H1 (cell line): ENCODE measurements around the gene MLEC. TPM values are rescaled to one million over a fixed set of nuclear protein-coding genes. Genes with fewer than 3 reads are reported as not detected.

Experiments used
- CTCF ChIA-PET: fragments of 300-600 bp; sonication (Branson Sonifier 250); formaldehyde crosslinking; loops from one replicate; lab custom pipeline; 2021; ENCODE audit not compliant: partially characterized antibody; lab: Charles Lee
- POLR2A ChIA-PET: fragments of 300-600 bp; sonication (Branson Sonifier 250); formaldehyde crosslinking; loops from one replicate; lab custom pipeline; 2021; ENCODE audit warnings: inconsistent platforms; ENCODE audit not compliant: partially characterized antibody; lab: Charles Lee
- DNase-seq, 2 experiments: peaks; one replicate each; pipeline versions ENCODE4 v3.0.0 to v3.0.0-alpha.2; 2010 to 2022; ENCODE audit warnings: low spot score in 2 of 2, low read depth in 1 of 2, mixed read lengths in 1 of 2
- FAIRE-seq: peaks from 2 replicates; lab custom pipeline; 2011; peaks lifted over from hg19 to GRCh38; lab: Jason Lieb, UNC
- H2AFZ ChIP-seq: 2 replicates; pipeline ENCODE4 v1.8.1; 2012; ENCODE audit warnings: low read length, inconsistent platforms
- H2AK5ac ChIP-seq: 2 replicates; pipeline ENCODE4 v1.6.1; 2013; ENCODE audit warnings: low read depth, low read length
- H2BK120ac ChIP-seq: replicated peaks from 2 replicates; pipeline ENCODE3; 2013; ENCODE audit warnings: low read depth, low read length, inconsistent platforms
- H2BK12ac ChIP-seq: 2 replicates; pipeline ENCODE4 v1.6.1; 2013; ENCODE audit warnings: low read depth, low read length
- H2BK15ac ChIP-seq: 2 replicates; pipeline ENCODE4 v1.6.1; 2013; ENCODE audit warnings: low read length
- H2BK20ac ChIP-seq: 2 replicates; pipeline ENCODE4 v1.6.1; 2013; ENCODE audit warnings: low read length
- H2BK5ac ChIP-seq: 2 replicates; pipeline ENCODE4 v1.6.1; 2013; ENCODE audit warnings: low read depth, low read length
- H3K14ac ChIP-seq: 2 replicates; pipeline ENCODE4 v1.6.1; 2013; ENCODE audit warnings: inconsistent platforms; ENCODE audit not compliant: insufficient read length
- H3K18ac ChIP-seq: 2 replicates; pipeline ENCODE4 v1.6.1; 2013; ENCODE audit warnings: low read length; ENCODE audit errors: extremely low read depth
- H3K23ac ChIP-seq: 2 replicates; pipeline ENCODE4 v1.6.1; 2013; ENCODE audit warnings: inconsistent platforms; ENCODE audit not compliant: insufficient read length
- H3K23me2 ChIP-seq: 2 replicates; pipeline ENCODE4 v1.6.1; 2013; ENCODE audit warnings: low read depth, low read length
- H3K27ac ChIP-seq: 2 replicates; pipeline ENCODE4 v1.6.1; 2011; ENCODE audit warnings: low read depth, low read length, inconsistent platforms
- H3K27me3 ChIP-seq, 4 experiments: replicated peaks in 1 of 4; 1 replicate in 1 of 4; 2 replicates in 3 of 4; pipeline versions ENCODE4 v1.6.1 to v1.8.1; 2011 to 2013; ENCODE audit warnings: low read length in 3 of 4, mild to moderate bottlenecking in 3 of 4, inconsistent platforms in 2 of 4, mixed read lengths in 2 of 4, moderate library complexity in 1 of 4; ENCODE audit not compliant: control insufficient read depth in 3 of 4, insufficient read depth in 3 of 4; ENCODE audit errors: extremely low read depth in 1 of 4
- H3K36me3 ChIP-seq, 4 experiments: 2 replicates each; pipeline versions ENCODE4 v1.6.1 to v1.8.1; 2011 to 2013; ENCODE audit warnings: mild to moderate bottlenecking in 4 of 4, low read length in 3 of 4, moderate library complexity in 2 of 4, control low read depth in 1 of 4, inconsistent platforms in 1 of 4; ENCODE audit not compliant: insufficient read depth in 4 of 4, control insufficient read depth in 2 of 4
- H3K4ac ChIP-seq: replicated peaks from 2 replicates; pipeline ENCODE3; 2013; ENCODE audit warnings: low read length, low read depth, mixed read lengths, inconsistent platforms; ENCODE audit not compliant: insufficient read length
- H3K4me1 ChIP-seq, 4 experiments: replicated peaks in 1 of 4; 1 replicate in 1 of 4; 2 replicates in 3 of 4; pipeline versions ENCODE4 v1.6.1 to v1.8.1; 2011 to 2013; ENCODE audit warnings: low read length in 3 of 4, inconsistent platforms in 2 of 4, mixed read lengths in 1 of 4; ENCODE audit not compliant: insufficient read depth in 4 of 4, control insufficient read depth in 3 of 4
- H3K4me2 ChIP-seq, 2 experiments: 2 replicates each; pipeline versions ENCODE4 v1.6.1 to v1.8.1; 2011 to 2013; ENCODE audit warnings: low read depth in 2 of 2, low read length in 2 of 2, control low read depth in 1 of 2, inconsistent platforms in 1 of 2, mild to moderate bottlenecking in 1 of 2; ENCODE audit not compliant: insufficient read depth in 1 of 2
- H3K4me3 ChIP-seq, 4 experiments: fragments of 200-600, 300-600 bp in 1 of 4; sonication (generic), shearing (Covaris generic), sonication (Bioruptor Twin) in 1 of 4; 2 replicates each; pipeline versions ENCODE4 v1.5.1 to v1.8.1; 2011 to 2016; ENCODE audit warnings: low read length in 4 of 4, low read depth in 3 of 4, control low read depth in 2 of 4, inconsistent platforms in 2 of 4, mild to moderate bottlenecking in 2 of 4, mixed read lengths in 1 of 4, moderate library complexity in 1 of 4; ENCODE audit not compliant: insufficient read depth in 2 of 4; ENCODE audit errors: extremely low read depth in 1 of 4
- H3K56ac ChIP-seq: replicated peaks from 2 replicates; pipeline ENCODE3; 2013; ENCODE audit warnings: low read depth, mild to moderate bottlenecking, mixed read lengths, low read length, inconsistent platforms; ENCODE audit not compliant: insufficient read length
- H3K79me1 ChIP-seq: 2 replicates; pipeline ENCODE4 v1.6.1; 2013; ENCODE audit warnings: low read depth, low read length, control low read depth
- H3K79me2 ChIP-seq, 2 experiments: 2 replicates each; pipeline versions ENCODE4 v1.6.1 to v1.8.1; 2012 to 2013; ENCODE audit warnings: low read length in 2 of 2, mild to moderate bottlenecking in 2 of 2, inconsistent platforms in 1 of 2; ENCODE audit not compliant: insufficient read depth in 2 of 2, control insufficient read depth in 1 of 2
- H3K9ac ChIP-seq, 4 experiments: replicated peaks in 1 of 4; 1 replicate in 1 of 4; 2 replicates in 3 of 4; pipeline versions ENCODE4 v1.6.1 to v1.8.1; 2011 to 2013; ENCODE audit warnings: low read depth in 3 of 4, low read length in 3 of 4, control low read depth in 2 of 4, mild to moderate bottlenecking in 2 of 4, moderate library complexity in 2 of 4, inconsistent platforms in 1 of 4; ENCODE audit errors: extremely low read depth in 1 of 4
- H3K9me3 ChIP-seq, 2 experiments: 2 replicates each; pipeline versions ENCODE4 v1.6.1 to v1.8.1; 2012 to 2013; ENCODE audit warnings: mild to moderate bottlenecking in 2 of 2, moderate library complexity in 2 of 2, control low read depth in 1 of 2, inconsistent platforms in 1 of 2, low read depth in 1 of 2, low read length in 1 of 2, mixed read lengths in 1 of 2; ENCODE audit not compliant: insufficient read depth in 2 of 2
- H4K20me1 ChIP-seq, 2 experiments: replicated peaks in 1 of 2; 2 replicates each; pipeline versions ENCODE3 to v1.8.1; 2011 to 2013; ENCODE audit warnings: inconsistent platforms in 2 of 2, low read length in 2 of 2, mild to moderate bottlenecking in 1 of 2; ENCODE audit not compliant: insufficient read depth in 2 of 2, control insufficient read depth in 1 of 2
- H4K5ac ChIP-seq: 2 replicates; pipeline ENCODE4 v1.6.1; 2013; ENCODE audit warnings: low read length, low read depth, mixed read lengths, inconsistent platforms; ENCODE audit not compliant: insufficient read length
- H4K8ac ChIP-seq: 2 replicates; pipeline ENCODE4 v1.8.0; 2013; ENCODE audit warnings: mild to moderate bottlenecking, moderate library complexity, low read length, inconsistent platforms; ENCODE audit not compliant: insufficient read depth; ENCODE audit errors: extremely low read depth
- H4K91ac ChIP-seq: replicated peaks from 2 replicates; pipeline ENCODE3; 2013; ENCODE audit warnings: low read length, mixed read lengths, inconsistent platforms; ENCODE audit not compliant: insufficient read length
- JUND ChIP-seq: IDR thresholded peaks from 2 replicates; pipeline ENCODE4 v1.6.1; 2011; ENCODE audit warnings: mild to moderate bottlenecking, improper control_type of control experiment, low read length
- KDM1A ChIP-seq: fragments of 200-600, 300-600 bp; sonication (generic); IDR thresholded peaks from 2 replicates; pipeline ENCODE4 v1.7.1; 2016; ENCODE audit warnings: mild to moderate bottlenecking, low read length, borderline replicate concordance
- NANOG ChIP-seq: IDR thresholded peaks from 2 replicates; pipeline ENCODE4 v1.6.1; 2011; ENCODE audit warnings: low read length, low read depth, mild to moderate bottlenecking, inconsistent platforms; ENCODE audit not compliant: insufficient read depth, poor library complexity, severe bottlenecking
- POLR2A ChIP-seq, 2 experiments: IDR thresholded peaks; 1 replicate in 1 of 2; 2 replicates in 1 of 2; pipeline ENCODE4 v1.6.1; 2011; ENCODE audit warnings: low read depth in 2 of 2, low read length in 2 of 2, mild to moderate bottlenecking in 2 of 2; ENCODE audit errors: control extremely low read depth in 1 of 2
- SRF ChIP-seq: IDR thresholded peaks from 2 replicates; pipeline ENCODE4 v1.6.1; 2011; ENCODE audit warnings: mild to moderate bottlenecking, low read depth, low read length, moderate library complexity
- WGBS, 2 experiments: shearing (Covaris generic) in 1 of 2; methylation state at CpG; one replicate each; pipeline versions ENCODE4 v1.1.6 to v1.1.7; 2013 to 2015; ENCODE audit warnings: low lambda C conversion rate in 2 of 2, mixed read lengths in 2 of 2, inconsistent platforms in 1 of 2, low coverage in 1 of 2, missing lambda C conversion rate in 1 of 2; ENCODE audit not compliant: insufficient replicate concordance in 2 of 2, insufficient coverage in 1 of 2, insufficient read length in 1 of 2; ENCODE audit errors: extremely low coverage in 1 of 2, missing lambda C conversion rate in 1 of 2; 5-methylcytosine and 5-hydroxymethylcytosine counted together
- polyA plus RNA-seq, 7 experiments: library from polyadenylated mRNA; depleted of rRNA in 3 of 7; stranded (reverse) in 5 of 7; unstranded in 2 of 7; fragments of >200 nt in 5 of 7; fragments of 200-250 nt in 2 of 7; gene quantifications; 1 replicate in 5 of 7; 2 replicates in 1 of 7; 4 replicates in 1 of 7; pipeline versions ENCODE4 v1.2.1 to v1.2.3, GENCODE V29; 2011 to 2013; ENCODE audit warnings: missing spikeins in 2 of 7, mixed read lengths in 2 of 7
- total RNA-seq: library from RNA; stranded (reverse); fragmentation: NEBNext Ultra II Directional; extraction: Animal tissue kit (Norgen Biotek cat#: 25700); gene quantifications from 2 replicates; pipeline ENCODE4 v1.2.1, GENCODE V29; 2021

MLEC gene
- total and polyA plus RNA-seq, 2 of the 8 experiments (the other 6 are each of a cell fraction or from before 2014, with no cell fraction given) = 37.1 to 260 TPM

GRCh38 chr12:120739821-120740613 is 53.1 kb downstream of the MLEC start:
- ChIA-PET CTCF (interaction anchor here (0.8 to 5.7 kb wide), 8 partner anchors 15 to 483 kb away, joined by 3 to 34 read pairs (median 4); partner anchors contain the start of genes ACADS and POP5), POLR2A (interaction anchor here (1.2 kb wide), 1 partner anchor 48 kb away, joined by 5 read pairs; no protein-coding TSS in a partner anchor)
- Histone ChIP-seq H3K4me2 (no peak overlapping the region), H3K4ac (no peak overlapping the region), H3K4me3 (no peak overlapping the region), H2AK5ac (no peak overlapping the region), H2BK15ac (no peak overlapping the region), H4K8ac (no peak overlapping the region), H2AFZ (no peak overlapping the region), H3K23me2 (no peaks in the 10 kb centered on the region), H4K20me1 (no peaks in the 10 kb centered on the region), H3K9ac (no peak overlapping the region), H2BK12ac (no peak overlapping the region), H3K56ac (no peak overlapping the region), H4K91ac (no peak overlapping the region), H3K27me3 (no peaks in the 10 kb centered on the region), H3K36me3 (no peaks in the 10 kb centered on the region; a peak in 1 of 8 replicates), H4K5ac (no peak overlapping the region), H3K79me1 (no peaks in the 10 kb centered on the region), H3K14ac (no peak overlapping the region), H2BK20ac (no peak overlapping the region), H2BK5ac (no peak overlapping the region), H3K79me2 (no peaks in the 10 kb centered on the region), H3K18ac (no peak overlapping the region), H3K4me1 (no peaks in the 10 kb centered on the region), H2BK120ac (no peak overlapping the region), H3K9me3 (no peaks in the 10 kb centered on the region), H3K23ac (no peak overlapping the region), H3K27ac (no peak overlapping the region)
- FAIRE-seq (no peak), DNase-seq (no peak)
- no peak for TF ChIP-seq SRF
- TF ChIP-seq KDM1A = no peak
- TF ChIP-seq JUND = no peak
- TF ChIP-seq POLR2A (IDR thresholded peaks at IDR 0.05; ENCODE audit: control extremely low read depth in 1 of 2, low read depth in 2 of 2, low read length in 2 of 2) = no peak
- TF ChIP-seq NANOG = no peak
- 78% methylated on average over 12 of the region's 16 CpGs; no CpG with 5 or more reads in 1 of the 2 experiments for WGBS, 2 experiments
